HG03378 (cell line): ENCODE results near the gene LRRFIP1.
"Not testable (repeated sequence)": the region's sequence is repeated elsewhere in the genome, so short reads cannot be mapped to it uniquely, and the experiment has no call there.

Experiments used
- ATAC-seq: cut with Tn5 transposase; IDR thresholded peaks from one replicate; pipeline ENCODE4 v1.9.1; 2021; ENCODE audit warnings: mild to moderate bottlenecking, moderate library complexity; ENCODE audit not compliant: unreplicated experiment

LRRFIP1 gene

GRCh38 chr2:237742614-237743013, 115.2 kb downstream of the LRRFIP1 start:
- ATAC-seq = no peak

GRCh38 chr2:237743024-237743423, 115.6 kb downstream of the LRRFIP1 start:
- no peak for ATAC-seq

GRCh38 chr2:237743561-237744269, 116.3 kb downstream of the LRRFIP1 start:
- ATAC-seq = no peak

GRCh38 chr2:237744270-237744612, 116.9 kb downstream of the LRRFIP1 start:
- ATAC-seq = no peak

- ATAC-seq = no peak
These were observed 117.3 kb downstream of the LRRFIP1 start for GRCh38 chr2:237744613-237745249.

- ATAC-seq = no peak
These were observed 117.8 kb downstream of the LRRFIP1 start for GRCh38 chr2:237745250-237745613.

GRCh38 chr2:237746302-237747080, 119.1 kb downstream of the LRRFIP1 start:
- no peak for ATAC-seq

- ATAC-seq = no peak
These were observed 119.8 kb downstream of the LRRFIP1 start for GRCh38 chr2:237747189-237747588.

GRCh38 chr2:237749002-237749401, 121.6 kb downstream of the LRRFIP1 start:
- ATAC-seq = no peak

GRCh38 chr2:237749961-237750360, 122.6 kb downstream of the LRRFIP1 start:
- ATAC-seq = no peak

- ATAC-seq = not testable (repeated sequence)
These were observed 123.1 kb downstream of the LRRFIP1 start for GRCh38 chr2:237750441-237750840.

- peak; percentile 91 for ATAC-seq
These were observed 125.4 kb downstream of the LRRFIP1 start for GRCh38 chr2:237752761-237753165.

GRCh38 chr2:237754182-237754581, 126.8 kb downstream of the LRRFIP1 start:
- no peak for ATAC-seq

- ATAC-seq = no peak
These were observed 127.3 kb downstream of the LRRFIP1 start for GRCh38 chr2:237754626-237755248.

GRCh38 chr2:237757616-237758015, 130.2 kb downstream of the LRRFIP1 start:
- no peak for ATAC-seq

- ATAC-seq = no peak
These were observed 130.8 kb downstream of the LRRFIP1 start for GRCh38 chr2:237758185-237758584.

GRCh38 chr2:237759176-237759575, 131.8 kb downstream of the LRRFIP1 start:
- no peak for ATAC-seq

- ATAC-seq = no peak
These were observed 133.4 kb downstream of the LRRFIP1 start for GRCh38 chr2:237760506-237761502.

GRCh38 chr2:237762291-237763182, 135.2 kb downstream of the LRRFIP1 start:
- ATAC-seq = not testable (repeated sequence)
